Endothelial cell (in vitro differentiated cells): ENCODE results near the gene CRABP1. TPM values are rescaled to one million over a fixed set of nuclear protein-coding genes. Genes with fewer than 3 reads are reported as not detected.

Source experiments
- DNase-seq: peaks from one replicate; pipeline ENCODE4 v3.0.0; 2021; ENCODE audit warnings: low spot score
- H3K27ac Mint-ChIP-seq: one replicate; pipeline ENCODE4 v1.8.0; 2021; ENCODE audit warnings: mixed read lengths, inconsistent platforms; ENCODE audit not compliant: unreplicated experiment
- H3K27me3 Mint-ChIP-seq: one replicate; pipeline ENCODE4 v1.8.0; 2021; ENCODE audit warnings: mild to moderate bottlenecking, moderate library complexity, mixed read lengths, inconsistent platforms; ENCODE audit not compliant: unreplicated experiment
- H3K36me3 Mint-ChIP-seq: one replicate; pipeline ENCODE4 v1.8.0; 2021; ENCODE audit warnings: mild to moderate bottlenecking, low read depth, mixed read lengths, inconsistent platforms; ENCODE audit not compliant: unreplicated experiment
- H3K4me1 Mint-ChIP-seq: one replicate; pipeline ENCODE4 v1.8.0; 2021; ENCODE audit warnings: mild to moderate bottlenecking, mixed read lengths, inconsistent platforms; ENCODE audit not compliant: unreplicated experiment
- H3K4me3 Mint-ChIP-seq: one replicate; pipeline ENCODE4 v1.8.0; 2021; ENCODE audit warnings: mild to moderate bottlenecking, mixed read lengths, inconsistent platforms; ENCODE audit not compliant: unreplicated experiment
- H3K9me3 Mint-ChIP-seq: one replicate; pipeline ENCODE4 v1.8.0; 2021; ENCODE audit warnings: mixed read lengths, inconsistent platforms; ENCODE audit not compliant: unreplicated experiment
- total RNA-seq: library from RNA; stranded (reverse); fragmentation: NEBNext Ultra II Directional; extraction: Animal tissue kit (Norgen Biotek cat#: 25700); gene quantifications from one replicate; pipeline ENCODE4 v1.2.1, GENCODE V29; 2021; ENCODE audit not compliant: unreplicated experiment
- TF ChIP-seq, protein P1 (sequence below): fragments of 200-600 bp; sonication (generic); IDR thresholded peaks from one replicate; pipeline ENCODE4 v1.5.0; 2021; ENCODE audit warnings: antibody characterized with exemption; ENCODE audit not compliant: unreplicated experiment

Gene CRABP1
- total RNA-seq, 1 donor from 2014 or later, result 3.3 TPM

DNA sequence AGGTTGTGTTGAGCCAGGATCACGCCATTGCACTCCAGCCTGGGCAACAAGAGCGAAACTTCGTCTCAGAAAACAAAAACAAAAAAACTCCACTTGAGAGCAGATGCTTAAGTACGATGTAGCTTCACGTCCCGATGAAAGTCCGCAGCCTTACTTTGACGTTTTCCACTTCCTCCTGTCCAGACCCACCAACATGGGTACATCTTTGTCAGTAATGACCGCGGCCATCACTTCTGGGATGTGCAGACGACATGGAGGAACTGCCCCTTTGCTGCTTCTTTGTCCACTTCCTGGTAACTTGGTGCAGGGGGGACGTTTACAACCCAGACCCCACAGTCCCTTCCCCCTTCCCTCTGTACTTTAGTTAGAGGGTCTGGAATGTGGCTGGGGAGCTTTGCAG lies 48.7 kb downstream of the CRABP1 start:
- Mint-ChIP-seq H3K27me3 (peaks cover 6% of the 10 kb centered on the region), H3K9me3 (no peaks in the 10 kb centered on the region), H3K36me3 (peaks cover 9% of the 10 kb centered on the region), H3K4me3 (no peak overlapping the region), H3K4me1 (peaks cover 6% of the 10 kb centered on the region), H3K27ac (no peak overlapping the region)
- DNase-seq, result no peak
- TF ChIP-seq, protein P1, sequence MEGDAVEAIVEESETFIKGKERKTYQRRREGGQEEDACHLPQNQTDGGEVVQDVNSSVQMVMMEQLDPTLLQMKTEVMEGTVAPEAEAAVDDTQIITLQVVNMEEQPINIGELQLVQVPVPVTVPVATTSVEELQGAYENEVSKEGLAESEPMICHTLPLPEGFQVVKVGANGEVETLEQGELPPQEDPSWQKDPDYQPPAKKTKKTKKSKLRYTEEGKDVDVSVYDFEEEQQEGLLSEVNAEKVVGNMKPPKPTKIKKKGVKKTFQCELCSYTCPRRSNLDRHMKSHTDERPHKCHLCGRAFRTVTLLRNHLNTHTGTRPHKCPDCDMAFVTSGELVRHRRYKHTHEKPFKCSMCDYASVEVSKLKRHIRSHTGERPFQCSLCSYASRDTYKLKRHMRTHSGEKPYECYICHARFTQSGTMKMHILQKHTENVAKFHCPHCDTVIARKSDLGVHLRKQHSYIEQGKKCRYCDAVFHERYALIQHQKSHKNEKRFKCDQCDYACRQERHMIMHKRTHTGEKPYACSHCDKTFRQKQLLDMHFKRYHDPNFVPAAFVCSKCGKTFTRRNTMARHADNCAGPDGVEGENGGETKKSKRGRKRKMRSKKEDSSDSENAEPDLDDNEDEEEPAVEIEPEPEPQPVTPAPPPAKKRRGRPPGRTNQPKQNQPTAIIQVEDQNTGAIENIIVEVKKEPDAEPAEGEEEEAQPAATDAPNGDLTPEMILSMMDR, result no peak

DNA sequence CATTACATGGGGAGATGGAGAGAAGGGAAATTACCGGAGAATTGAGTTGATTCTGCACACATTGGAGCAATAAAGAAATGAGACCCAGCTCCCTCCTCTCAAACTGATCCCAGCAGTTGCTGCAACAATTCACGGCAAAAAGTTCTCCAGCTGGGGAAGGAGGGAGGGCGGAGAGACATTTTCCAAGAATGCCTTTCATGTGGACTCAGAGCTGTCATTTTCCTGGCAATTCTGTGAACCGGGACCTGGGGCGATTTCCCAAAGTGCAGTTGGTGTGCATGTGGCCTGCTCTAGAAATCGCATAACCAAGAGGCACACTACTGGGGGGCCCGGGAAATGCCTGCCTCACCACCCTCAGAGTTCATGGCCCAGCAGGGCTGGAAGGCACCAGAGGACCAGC lies 49.2 kb downstream of the CRABP1 start:
- TF ChIP-seq, protein P1, result no peak
- Mint-ChIP-seq H3K4me1 (peaks cover 11% of the 10 kb centered on the region), H3K36me3 (peaks cover 9% of the 10 kb centered on the region), H3K4me3 (no peak overlapping the region), H3K27ac (no peak overlapping the region), H3K27me3 (peaks cover 6% of the 10 kb centered on the region), H3K9me3 (no peaks in the 10 kb centered on the region)
- DNase-seq, result no peak

DNA sequence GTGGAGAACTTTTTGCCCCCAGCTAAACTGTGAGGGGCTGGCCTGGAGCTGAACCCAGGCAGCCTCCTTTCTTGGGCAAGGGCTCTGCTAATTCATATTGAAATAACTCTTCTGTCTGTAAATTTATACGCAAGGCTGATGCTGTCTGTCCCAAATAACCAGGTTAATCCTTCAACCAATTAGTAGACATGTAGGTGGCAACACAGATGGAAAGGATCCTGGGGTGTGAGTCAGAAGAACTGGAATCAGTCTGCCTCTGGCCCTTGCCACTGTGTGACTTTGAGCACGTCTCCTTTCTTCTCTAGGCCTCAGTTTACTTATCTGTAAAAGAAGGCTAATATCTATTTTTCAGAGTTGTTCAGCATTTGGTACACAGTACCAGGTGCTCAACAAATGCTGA lies 49.6 kb downstream of the CRABP1 start:
- no peaks in the 10 kb centered on the region for H3K9me3 Mint-ChIP-seq
- no peak for DNase-seq
- no peak overlapping the region for H3K27ac Mint-ChIP-seq
- H3K4me3 Mint-ChIP-seq, result no peak overlapping the region
- peaks cover 6% of the 10 kb centered on the region for H3K27me3 Mint-ChIP-seq
- TF ChIP-seq, protein P1, result no peak
- peaks cover 9% of the 10 kb centered on the region for H3K36me3 Mint-ChIP-seq
- peaks cover 13% of the 10 kb centered on the region for H3K4me1 Mint-ChIP-seq

DNA sequence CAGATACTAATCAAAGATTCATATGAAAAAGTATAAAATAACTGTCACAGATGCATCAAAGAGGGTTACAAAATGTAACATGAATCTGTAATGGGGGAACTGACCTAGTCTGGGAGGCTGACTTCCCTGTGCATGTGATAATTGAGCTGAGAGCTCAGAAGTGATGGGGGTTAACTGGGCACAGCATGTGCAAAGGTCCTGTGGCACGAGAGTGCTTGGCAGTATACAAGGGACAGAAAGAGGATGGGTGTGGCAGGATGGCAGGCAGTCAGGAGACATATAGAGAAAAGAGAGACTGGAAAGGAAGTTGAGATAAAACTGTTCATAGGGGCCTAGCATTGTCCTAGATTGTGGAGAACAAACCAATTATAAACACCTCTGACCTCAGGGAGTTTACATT lies 50.1 kb downstream of the CRABP1 start:
- H3K27ac Mint-ChIP-seq, result no peak overlapping the region
- H3K4me3 Mint-ChIP-seq, result peak overlapping the region; percentile 20
- peaks cover 6% of the 10 kb centered on the region for H3K27me3 Mint-ChIP-seq
- no peaks in the 10 kb centered on the region for H3K9me3 Mint-ChIP-seq
- peaks cover 9% of the 10 kb centered on the region for H3K36me3 Mint-ChIP-seq
- TF ChIP-seq, protein P1, result no peak
- peaks cover 13% of the 10 kb centered on the region for H3K4me1 Mint-ChIP-seq
- DNase-seq, result no peak

DNA sequence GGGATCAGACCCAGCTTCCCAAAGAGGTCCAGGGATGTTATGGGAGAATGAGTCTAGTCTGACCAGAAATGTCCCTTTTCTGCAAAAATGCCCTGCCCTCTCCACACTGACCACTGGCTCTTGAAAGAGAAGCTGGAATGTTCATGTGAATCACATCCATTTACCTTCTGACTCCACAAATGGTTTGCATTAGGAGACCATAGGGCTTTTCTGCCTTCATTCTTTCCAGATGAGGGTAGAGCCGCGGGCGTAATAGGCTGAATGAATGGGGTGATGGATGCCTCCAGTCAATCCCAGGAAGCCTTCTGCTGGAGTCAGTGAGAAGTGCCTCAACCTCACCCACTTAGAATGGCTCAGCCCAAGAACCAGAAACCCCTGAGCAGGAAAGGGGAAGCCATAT lies 50.7 kb downstream of the CRABP1 start:
- H3K27me3 Mint-ChIP-seq, result peaks cover 6% of the 10 kb centered on the region
- no peak overlapping the region for H3K4me3 Mint-ChIP-seq
- no peak overlapping the region for H3K27ac Mint-ChIP-seq
- no peaks in the 10 kb centered on the region for H3K9me3 Mint-ChIP-seq
- TF ChIP-seq, protein P1, result no peak
- H3K36me3 Mint-ChIP-seq, result peaks cover 9% of the 10 kb centered on the region
- DNase-seq, result no peak
- peaks cover 13% of the 10 kb centered on the region for H3K4me1 Mint-ChIP-seq
